K562 (cell line): ENCODE measurements around the gene ARHGAP10.

Source experiments
- CBX2 ChIP-seq: fragments of 200-600 bp; sonication (generic); IDR thresholded peaks from one replicate; pipeline ENCODE4 v1.6.1; 2012; ENCODE audit warnings: mild to moderate bottlenecking, low read length, inconsistent platforms; ENCODE audit not compliant: insufficient read depth, poor library complexity, severe bottlenecking
- GABPA ChIP-seq: fragments of 200-800 bp; sonication (Bioruptor generic); conservative IDR thresholded peaks from 2 replicates; pipeline ENCODE4 v1.6.1; 2016; ENCODE audit warnings: low read depth, missing genetic modification characterization, missing compliant biosample characterization
- LEF1 ChIP-seq: fragments of 450-650 bp; IDR thresholded peaks from 2 replicates; pipeline ENCODE4 v1.6.1; 2016; ENCODE audit warnings: mild to moderate bottlenecking
- NFXL1 ChIP-seq: fragments of 450-650 bp; formaldehyde crosslinking; IDR thresholded peaks from 2 replicates; pipeline ENCODE4 v1.4.0; 2021; ENCODE audit warnings: mild to moderate bottlenecking
- POLR2A ChIP-seq: fragments of 450-650 bp; conservative IDR thresholded peaks from 2 replicates; pipeline ENCODE4 v1.6.1; 2016
- YY1 ChIP-seq, 3 experiments: IDR thresholded peaks; 2 replicates each; pipeline ENCODE4 v1.6.1; 2011; ENCODE audit warnings: low read length in 2 of 3, mild to moderate bottlenecking in 2 of 3, moderate library complexity in 2 of 3, borderline replicate concordance in 1 of 3, control low read depth in 1 of 3, low read depth in 1 of 3; ENCODE audit not compliant: insufficient read depth in 3 of 3, insufficient replicate concordance in 2 of 3, control insufficient read depth in 1 of 3, insufficient read length in 1 of 3; ENCODE audit errors: extremely low read depth in 1 of 3
- ZNF57 ChIP-seq: fragments of 450-650 bp; formaldehyde crosslinking; IDR thresholded peaks from 2 replicates; pipeline ENCODE4 v1.4.0; 2020; ENCODE audit warnings: mild to moderate bottlenecking, moderate library complexity
- TF ChIP-seq, protein P1 (sequence below): sonication (generic); formaldehyde crosslinking; IDR thresholded peaks from 2 replicates; pipeline ENCODE4 v1.9.0; 2022; ENCODE audit warnings: mild to moderate bottlenecking, missing genetic modification reagents

DNA sequence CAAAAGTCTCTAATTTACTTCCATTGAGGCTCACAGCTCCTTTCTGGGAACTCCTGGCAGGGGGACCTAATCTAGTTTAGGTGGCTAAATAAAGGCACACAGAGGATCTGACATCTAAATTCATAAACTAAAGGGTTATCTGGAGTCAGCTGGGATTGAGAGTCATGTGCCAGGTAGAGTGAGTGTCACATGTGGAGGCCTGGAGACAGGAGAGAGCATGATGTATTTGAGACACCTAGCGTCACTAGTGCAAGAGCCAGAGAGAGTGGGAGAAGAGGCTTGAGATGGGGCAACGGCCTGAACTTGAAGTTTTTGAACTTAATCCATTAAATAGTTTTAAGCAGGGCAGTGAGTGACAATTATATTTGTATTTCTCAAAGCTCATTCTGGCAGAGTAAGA lies 152.6 kb downstream of the ARHGAP10 start:
- TF ChIP-seq LEF1, result no peak
- TF ChIP-seq NFXL1, result no peak
- no peak for TF ChIP-seq GABPA (tag)
- TF ChIP-seq POLR2A, result no peak
- TF ChIP-seq YY1 (IDR thresholded peaks at IDR 0.05; ENCODE audit: borderline replicate concordance in 1 of 3, control insufficient read depth in 1 of 3, extremely low read depth in 1 of 3, insufficient read depth in 3 of 3, insufficient read length in 1 of 3, insufficient replicate concordance in 2 of 3, low read depth in 1 of 3, low read length in 2 of 3), result no peak
- no peak for TF ChIP-seq CBX2
- TF ChIP-seq, protein P1, sequence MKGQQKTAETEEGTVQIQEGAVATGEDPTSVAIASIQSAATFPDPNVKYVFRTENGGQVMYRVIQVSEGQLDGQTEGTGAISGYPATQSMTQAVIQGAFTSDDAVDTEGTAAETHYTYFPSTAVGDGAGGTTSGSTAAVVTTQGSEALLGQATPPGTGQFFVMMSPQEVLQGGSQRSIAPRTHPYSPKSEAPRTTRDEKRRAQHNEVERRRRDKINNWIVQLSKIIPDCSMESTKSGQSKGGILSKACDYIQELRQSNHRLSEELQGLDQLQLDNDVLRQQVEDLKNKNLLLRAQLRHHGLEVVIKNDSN (CRISPR knock-in tag), result no peak
- no peak for TF ChIP-seq ZNF57 (CRISPR knock-in tag)
